Ovary (tissue), 9 donors: ENCODE data around the gene NDFIP2. TPM values are rescaled to one million over a fixed set of nuclear protein-coding genes. Genes with fewer than 3 reads are reported as not detected.
"Not testable (repeated sequence)": the region's sequence is repeated elsewhere in the genome, so short reads cannot be mapped to it uniquely, and the experiment has no call there.

Source experiments
- DNase-seq, 5 donors: peaks; one replicate each; pipeline ENCODE4 v3.0.0-alpha.2; 2019 to 2020
- H3K27ac ChIP-seq, 2 donors: fragments of 200-600 bp; one replicate each; pipeline versions ENCODE4 v1.5.1 to v1.8.0; 2019 to 2022
- H3K27me3 ChIP-seq: fragments of 200-600 bp; one replicate; pipeline ENCODE4 v1.8.0; 2022
- H3K36me3 ChIP-seq: fragments of 200-600 bp; sonication (generic); one replicate; pipeline ENCODE4 v1.5.1; 2019
- H3K4me1 ChIP-seq: one replicate; pipeline ENCODE4 v1.8.1; 2013; ENCODE audit warnings: mild to moderate bottlenecking, moderate library complexity; ENCODE audit not compliant: insufficient read depth
- H3K4me3 ChIP-seq: fragments of 200-600 bp; sonication (generic); one replicate; pipeline ENCODE4 v1.5.1; 2017
- H3K9me3 ChIP-seq, 2 donors: fragments of 200-600 bp in 1 of 2; sonication (generic) in 1 of 2; one replicate each; pipeline versions ENCODE4 v1.5.1 to v1.8.1; 2013 to 2019; ENCODE audit warnings: mild to moderate bottlenecking in 1 of 2, moderate library complexity in 1 of 2
- EP300 ChIP-seq: sonication (generic); formaldehyde crosslinking; IDR thresholded peaks from one replicate; pipeline ENCODE4 v1.6.1; 2017; ENCODE audit warnings: antibody characterized with exemption
- POLR2A ChIP-seq: fragments of 450-650 bp; IDR thresholded peaks from one replicate; pipeline ENCODE4 v1.6.1; 2017; ENCODE audit warnings: antibody characterized with exemption, mild to moderate bottlenecking, moderate library complexity
- WGBS, 3 donors: extraction: QIAGEN DNeasy Blood & Tissue Kit in 1 of 3; methylation state at CpG; one replicate each; pipeline versions ENCODE4 v1.1.5 to v1.1.7; 2013 to 2017; 5-methylcytosine and 5-hydroxymethylcytosine counted together
- intact Hi-C, 4 donors: fragments of 100-400 bp; cut with DNase I; formaldehyde crosslinking; loops; one replicate each; pipeline versions ENCODE4 v1.11.0 to v1.15.1; 2022 to 2023
- polyA plus RNA-seq, 2 donors: library from polyadenylated mRNA; stranded (reverse); fragments of 200-250 nt in 1 of 2; fragments of 350-450 nt in 1 of 2; fragmentation: Illumina TruSeq in 1 of 2; extraction: RNeasy Lipid Tissue Mini Kit (QIAGEN cat#74804) in 1 of 2; gene quantifications; one replicate each; pipeline ENCODE4 v1.2.3, GENCODE V29; 2013 to 2014
- total RNA-seq, 7 donors: library from RNA; depleted of rRNA in 2 of 7; stranded (reverse); fragments of >200 nt in 2 of 7; fragmentation: NEBNext Ultra II Directional in 3 of 7; extraction: Animal tissue kit (Norgen Biotek cat#: 25700) in 3 of 7; gene quantifications; one replicate each; pipeline versions ENCODE4 v1.1.0 to v1.2.4, GENCODE V29; 2016 to 2023
- TF ChIP-seq, protein P1 (sequence below), 3 donors: fragments of 450-650 bp in 2 of 3; fragments of 200-600 bp in 1 of 3; IDR thresholded peaks; one replicate each; pipeline versions ENCODE4 v1.5.1 to v1.8.0; 2016 to 2022; ENCODE audit warnings: antibody characterized with exemption in 3 of 3, mild to moderate bottlenecking in 1 of 3
- donor health status: DM: no; HTN: no; CAD: no; lungs with moderate emphysema.
- donor health status: DM: no; HTN: no; CAD: no.
- donor health status: Bipolar disorder and iron deficiency.
- donor health status: DM: yes; HTN: yes; CAD: no.
- donor health status: DM: no; HTN: no; CAD: no.
- donor health status: DM: yes; HTN: yes; CAD: no.

The NDFIP2 gene
- total and polyA plus RNA-seq, 9 donors = 5.9 to 20.4 (median 15.5) TPM

DNA sequence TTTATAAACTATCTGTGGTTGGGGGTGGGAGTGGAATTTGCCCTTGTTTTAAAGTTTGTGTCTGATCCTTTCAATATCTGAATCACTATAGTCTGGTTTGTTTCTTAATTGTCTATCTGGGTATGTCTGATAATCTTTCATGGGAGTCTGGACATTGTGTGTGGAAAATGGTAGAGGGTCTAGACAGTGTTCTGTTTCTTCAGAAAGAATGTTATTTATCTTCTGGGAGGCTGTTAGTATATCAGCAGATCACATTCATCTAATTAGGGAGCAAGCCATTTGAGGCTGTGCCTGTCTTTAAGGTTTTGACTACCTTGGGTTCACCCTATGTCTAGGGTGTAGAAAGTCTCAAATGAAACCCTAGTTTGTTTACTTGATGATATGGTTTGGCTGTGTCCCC lies 110.5 kb downstream of the NDFIP2 start:
- intact Hi-C loops = no loop called here
- H3K36me3 ChIP-seq = no peaks in the 10 kb centered on the region
- no peaks in the 10 kb centered on the region for H3K4me1 ChIP-seq
- no peaks in the 10 kb centered on the region for H3K9me3 ChIP-seq
- no peaks in the 10 kb centered on the region for H3K27me3 ChIP-seq
- TF ChIP-seq, protein P1, sequence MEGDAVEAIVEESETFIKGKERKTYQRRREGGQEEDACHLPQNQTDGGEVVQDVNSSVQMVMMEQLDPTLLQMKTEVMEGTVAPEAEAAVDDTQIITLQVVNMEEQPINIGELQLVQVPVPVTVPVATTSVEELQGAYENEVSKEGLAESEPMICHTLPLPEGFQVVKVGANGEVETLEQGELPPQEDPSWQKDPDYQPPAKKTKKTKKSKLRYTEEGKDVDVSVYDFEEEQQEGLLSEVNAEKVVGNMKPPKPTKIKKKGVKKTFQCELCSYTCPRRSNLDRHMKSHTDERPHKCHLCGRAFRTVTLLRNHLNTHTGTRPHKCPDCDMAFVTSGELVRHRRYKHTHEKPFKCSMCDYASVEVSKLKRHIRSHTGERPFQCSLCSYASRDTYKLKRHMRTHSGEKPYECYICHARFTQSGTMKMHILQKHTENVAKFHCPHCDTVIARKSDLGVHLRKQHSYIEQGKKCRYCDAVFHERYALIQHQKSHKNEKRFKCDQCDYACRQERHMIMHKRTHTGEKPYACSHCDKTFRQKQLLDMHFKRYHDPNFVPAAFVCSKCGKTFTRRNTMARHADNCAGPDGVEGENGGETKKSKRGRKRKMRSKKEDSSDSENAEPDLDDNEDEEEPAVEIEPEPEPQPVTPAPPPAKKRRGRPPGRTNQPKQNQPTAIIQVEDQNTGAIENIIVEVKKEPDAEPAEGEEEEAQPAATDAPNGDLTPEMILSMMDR (IDR thresholded peaks at IDR 0.05) = no peak
- TF ChIP-seq EP300 (no peak), POLR2A (no peak)
- H3K27ac ChIP-seq = no peak overlapping the region
- no peak for DNase-seq
- no peak overlapping the region for H3K4me3 ChIP-seq

DNA sequence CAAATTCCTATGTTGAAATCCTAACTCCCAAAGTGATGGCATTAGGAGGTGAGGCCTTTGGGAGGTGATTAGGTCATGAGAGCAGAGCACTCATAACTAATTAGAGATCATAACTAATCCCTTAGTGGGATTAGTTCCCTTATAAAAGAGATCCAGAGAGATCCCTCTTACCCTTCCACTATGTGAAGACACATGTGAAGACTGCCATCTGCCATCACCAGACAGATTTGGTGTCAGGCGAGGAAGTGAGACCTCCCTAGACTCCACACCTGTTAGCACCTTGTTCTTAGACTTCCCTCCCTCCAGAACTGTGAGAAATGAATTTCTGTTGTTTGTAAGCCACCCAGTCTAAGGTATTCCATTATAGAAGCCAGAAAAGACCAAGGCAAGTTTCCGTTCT lies 112.2 kb downstream of the NDFIP2 start:
- H3K27ac ChIP-seq = no peak overlapping the region
- H3K27me3 ChIP-seq = no peaks in the 10 kb centered on the region
- no peaks in the 10 kb centered on the region for H3K9me3 ChIP-seq
- H3K36me3 ChIP-seq = no peaks in the 10 kb centered on the region
- intact Hi-C loops = no loop called here
- 81 to 84% (median 83%) methylated on average over 2 of the region's 2 CpGs for WGBS, 3 donors
- TF ChIP-seq POLR2A (no peak), EP300 (no peak)
- TF ChIP-seq, protein P1 (IDR thresholded peaks at IDR 0.05) = no peak
- no peak overlapping the region for H3K4me3 ChIP-seq
- H3K4me1 ChIP-seq = no peaks in the 10 kb centered on the region
- no peak for DNase-seq

DNA sequence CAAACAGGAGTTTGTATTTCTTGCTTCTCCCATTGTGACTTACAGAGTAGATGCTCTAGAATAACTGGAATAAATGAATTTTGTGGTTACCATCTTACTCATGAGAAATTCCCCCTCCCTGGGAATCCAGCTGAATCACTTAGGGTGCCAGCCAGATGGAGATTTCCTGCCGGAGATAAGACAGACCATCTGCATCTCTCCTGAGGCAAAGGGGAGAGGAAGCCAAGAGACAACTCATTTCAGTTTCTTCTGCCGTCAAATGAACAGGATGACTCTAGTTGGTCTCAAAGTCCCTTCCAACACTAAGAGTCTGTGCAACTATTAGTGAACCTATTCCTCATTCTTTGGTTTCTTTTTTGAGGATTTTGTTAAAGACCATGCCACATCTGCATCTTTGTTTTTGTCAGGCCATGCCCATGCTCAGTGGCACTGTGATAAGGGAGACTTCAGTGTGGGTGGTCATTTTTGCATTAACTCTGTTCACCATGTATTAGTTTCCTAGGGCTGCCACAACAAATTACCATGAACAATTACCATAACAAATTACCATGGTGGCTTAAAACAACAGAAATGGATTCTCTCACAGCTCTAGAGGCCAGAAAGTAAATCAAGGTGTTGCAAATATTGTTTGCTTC lies 112.8 kb downstream of the NDFIP2 start:
- Histone ChIP-seq H3K4me1 (no peaks in the 10 kb centered on the region), H3K27ac (no peak overlapping the region), H3K36me3 (no peaks in the 10 kb centered on the region), H3K4me3 (no peak overlapping the region), H3K9me3 (no peaks in the 10 kb centered on the region), H3K27me3 (no peaks in the 10 kb centered on the region)
- TF ChIP-seq, protein P1 (IDR thresholded peaks at IDR 0.05) = no peak
- TF ChIP-seq EP300 (no peak), POLR2A (no peak)
- DNase-seq = no peak
- intact Hi-C loops = no loop called here
- WGBS, 3 donors = 73 to 89% (median 74%) methylated on average over 2 of the region's 2 CpGs

DNA sequence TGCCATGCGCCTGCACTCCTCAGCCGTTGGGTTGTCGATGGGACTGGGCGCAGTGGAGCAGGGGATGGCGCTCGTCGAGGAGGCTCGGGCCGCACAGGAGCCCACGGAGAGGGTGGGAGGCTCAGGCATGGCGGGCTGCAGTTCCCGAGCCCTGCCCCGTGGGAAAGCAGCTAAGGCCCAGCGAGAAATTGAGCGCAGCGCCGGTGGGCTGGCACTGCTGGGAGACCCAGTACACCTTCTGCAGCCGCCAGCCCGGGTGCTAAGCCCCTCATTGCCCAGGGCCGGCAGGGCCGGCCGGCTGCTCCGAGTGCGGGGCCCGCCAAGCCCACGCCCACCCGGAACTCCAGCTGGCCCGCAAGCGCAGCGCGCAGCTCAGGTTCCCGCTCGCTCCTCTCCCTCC lies 119.2 kb downstream of the NDFIP2 start:
- H3K9me3 ChIP-seq, H3K36me3 ChIP-seq, DNase-seq, H3K4me1 ChIP-seq, H3K4me3 ChIP-seq, H3K27ac ChIP-seq, intact Hi-C loops, H3K27me3 ChIP-seq: not testable (repeated sequence)
- 96 to 97% (median 96%) methylated on average over 33 of the region's 33 CpGs for WGBS, 3 donors

DNA sequence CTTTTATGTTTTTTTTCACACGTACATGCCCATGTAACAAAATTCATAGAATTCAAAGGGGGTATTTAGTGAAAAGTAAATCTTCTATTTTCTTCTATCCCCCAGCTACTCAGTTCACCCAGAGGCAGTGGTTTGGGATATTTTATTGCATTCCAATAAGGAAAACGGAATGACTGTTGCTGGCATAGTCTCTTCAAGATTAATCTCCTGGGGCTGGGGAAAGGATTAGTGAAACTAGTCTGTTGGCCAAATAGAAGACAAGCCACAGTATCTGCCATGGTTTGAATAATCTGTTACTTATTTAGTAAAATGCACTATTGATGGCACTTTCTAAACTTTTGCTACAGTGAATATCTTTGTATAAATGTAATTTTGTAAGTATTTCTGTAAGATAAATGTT lies 122.0 kb downstream of the NDFIP2 start:
- intact Hi-C loops = no loop called here
- Histone ChIP-seq H3K27me3 (no peaks in the 10 kb centered on the region), H3K4me3 (no peak overlapping the region), H3K27ac (no peak overlapping the region), H3K4me1 (no peaks in the 10 kb centered on the region), H3K36me3 (no peaks in the 10 kb centered on the region), H3K9me3 (no peaks in the 10 kb centered on the region)
- DNase-seq = no peak
- 66 to 80% (median 67%) methylated on average over 2 of the region's 2 CpGs for WGBS, 3 donors
- TF ChIP-seq EP300 = no peak
- no peak for TF ChIP-seq POLR2A
- TF ChIP-seq, protein P1 (IDR thresholded peaks at IDR 0.05) = no peak
